CD8-positive, alpha-beta memory T cell (primary cell): ENCODE results near the gene PBX2. TPM values are rescaled to one million over a fixed set of nuclear protein-coding genes. Genes with fewer than 3 reads are reported as not detected.

ENCODE experiments used
- CTCF ChIA-PET: fragments of 350-600 bp; sonication (Branson Sonifier 250); formaldehyde crosslinking; loops from one replicate; lab custom pipeline; 2021; ENCODE audit warnings: antibody characterized with exemption; lab: Charles Lee
- POLR2A ChIA-PET: fragments of 350-600 bp; sonication (Branson Sonifier 250); formaldehyde crosslinking; loops from one replicate; lab custom pipeline; 2021; ENCODE audit warnings: antibody characterized with exemption; lab: Charles Lee
- DNase-seq, 5 donors: peaks; one replicate each; pipeline versions ENCODE4 v3.0.0 to v3.0.0-alpha.2; 2020 to 2022; ENCODE audit warnings: mixed read lengths in 1 of 5
- H3K27ac ChIP-seq: one replicate; pipeline ENCODE4 v1.7.0; 2013; ENCODE audit warnings: low read depth, mild to moderate bottlenecking, low read length, moderate library complexity
- H3K27me3 ChIP-seq: 2 replicates; pipeline ENCODE4 v1.7.0; 2013; ENCODE audit warnings: low read length, mild to moderate bottlenecking; ENCODE audit not compliant: insufficient read depth, poor library complexity, severe bottlenecking
- H3K36me3 ChIP-seq: 2 replicates; pipeline ENCODE4 v1.7.0; 2013; ENCODE audit warnings: mild to moderate bottlenecking, low read length, moderate library complexity; ENCODE audit not compliant: insufficient read depth
- H3K4me1 ChIP-seq: 2 replicates; pipeline ENCODE4 v1.7.0; 2013; ENCODE audit warnings: mild to moderate bottlenecking, low read length, moderate library complexity; ENCODE audit not compliant: insufficient read depth
- H3K4me3 ChIP-seq: 2 replicates; pipeline ENCODE4 v1.7.0; 2013; ENCODE audit warnings: mild to moderate bottlenecking, low read length
- H3K9me3 ChIP-seq: 2 replicates; pipeline ENCODE4 v1.7.0; 2013; ENCODE audit warnings: mild to moderate bottlenecking, low read length
- H3K27ac Mint-ChIP-seq, 8 donors: one replicate each; pipeline ENCODE4 v1.8.0; 2020 to 2021; ENCODE audit warnings: mixed read lengths in 8 of 8, mild to moderate bottlenecking in 6 of 8, inconsistent platforms in 3 of 8, moderate library complexity in 3 of 8
- H3K27me3 Mint-ChIP-seq, 2 donors: one replicate each; pipeline ENCODE4 v1.8.0; 2020 to 2021; ENCODE audit warnings: mixed read lengths in 2 of 2, mild to moderate bottlenecking in 1 of 2, moderate library complexity in 1 of 2
- H3K36me3 Mint-ChIP-seq, 3 donors: one replicate each; pipeline ENCODE4 v1.8.0; 2020 to 2021; ENCODE audit warnings: mixed read lengths in 3 of 3, inconsistent platforms in 1 of 3, mild to moderate bottlenecking in 1 of 3
- H3K4me1 Mint-ChIP-seq, 3 donors: one replicate each; pipeline ENCODE4 v1.8.0; 2020 to 2021; ENCODE audit warnings: mixed read lengths in 3 of 3, inconsistent platforms in 1 of 3, mild to moderate bottlenecking in 1 of 3
- H3K4me3 Mint-ChIP-seq, 7 donors: one replicate each; pipeline ENCODE4 v1.8.0; 2020 to 2021; ENCODE audit warnings: mixed read lengths in 7 of 7, mild to moderate bottlenecking in 6 of 7, moderate library complexity in 4 of 7, inconsistent platforms in 2 of 7
- H3K9me3 Mint-ChIP-seq, 5 donors: one replicate each; pipeline ENCODE4 v1.8.0; 2020 to 2022; ENCODE audit warnings: mixed read lengths in 5 of 5, mild to moderate bottlenecking in 3 of 5, moderate library complexity in 2 of 5, inconsistent platforms in 1 of 5
- polyA plus RNA-seq: library from polyadenylated mRNA; unstranded; fragments of 300-500 nt; fragmentation: Illumina TruSeq; gene quantifications from one replicate; pipeline ENCODE4 v1.2.3, GENCODE V29; 2021
- total RNA-seq, 2 experiments: library from RNA; stranded (reverse); gene quantifications; one replicate each; pipeline ENCODE4 v1.2.3, GENCODE V29; 2021

PBX2 gene
- total and polyA plus RNA-seq, 3 experiments from 2014 or later: 2.2 to 69.4 (median 63.5) TPM

- H3K9me3 Mint-ChIP-seq: no peaks in the 10 kb centered on the region
- Histone ChIP-seq H3K27me3 (no peaks in the 10 kb centered on the region), H3K36me3 (peaks cover 7% of the 10 kb centered on the region), H3K4me1 (peaks cover 51% of the 10 kb centered on the region), H3K4me3 (no peak overlapping the region), H3K9me3 (no peaks in the 10 kb centered on the region), H3K27ac (no peak overlapping the region)
- CTCF ChIA-PET: no interaction called here
- POLR2A ChIA-PET: no interaction called here
- peak overlapping the region; percentile 14 to 99 (median 80) for H3K4me3 Mint-ChIP-seq
- H3K4me1 Mint-ChIP-seq: peaks cover 52 to 71% (median 65%) of the 10 kb centered on the region in 3 donors
- no peaks in the 10 kb centered on the region for H3K27me3 Mint-ChIP-seq
- DNase-seq: no peak
- peaks cover 0 to 35% (median 14%) of the 10 kb centered on the region in 3 donors for H3K36me3 Mint-ChIP-seq
- peak overlapping the region in 6 of 8 donors; percentile 11 to 89 (median 36) for H3K27ac Mint-ChIP-seq
Observed at GRCh38 chr6:32174416-32174815, 15.6 kb downstream of the PBX2 start.

GRCh38 chr6:32173051-32173727 is 16.8 kb downstream of the PBX2 start:
- CTCF ChIA-PET: no interaction called here
- H3K27ac Mint-ChIP-seq: peak overlapping the region in 6 of 8 donors; percentile 11 to 75 (median 67)
- peak overlapping the region in 1 of 7 donors; percentile 8 for H3K4me3 Mint-ChIP-seq
- POLR2A ChIA-PET: no interaction called here
- peaks cover 16% of the 10 kb centered on the region for H3K36me3 ChIP-seq
- no peaks in the 10 kb centered on the region for H3K9me3 ChIP-seq
- H3K4me3 ChIP-seq: no peak overlapping the region
- DNase-seq: no peak
- no peaks in the 10 kb centered on the region for H3K27me3 ChIP-seq
- peaks cover 0 to 36% (median 12%) of the 10 kb centered on the region in 3 donors for H3K36me3 Mint-ChIP-seq
- H3K27me3 Mint-ChIP-seq: no peaks in the 10 kb centered on the region
- no peaks in the 10 kb centered on the region for H3K9me3 Mint-ChIP-seq
- H3K4me1 ChIP-seq: peaks cover 44% of the 10 kb centered on the region
- no peak overlapping the region for H3K27ac ChIP-seq
- H3K4me1 Mint-ChIP-seq: peaks cover 41 to 60% (median 53%) of the 10 kb centered on the region in 3 donors

DNA sequence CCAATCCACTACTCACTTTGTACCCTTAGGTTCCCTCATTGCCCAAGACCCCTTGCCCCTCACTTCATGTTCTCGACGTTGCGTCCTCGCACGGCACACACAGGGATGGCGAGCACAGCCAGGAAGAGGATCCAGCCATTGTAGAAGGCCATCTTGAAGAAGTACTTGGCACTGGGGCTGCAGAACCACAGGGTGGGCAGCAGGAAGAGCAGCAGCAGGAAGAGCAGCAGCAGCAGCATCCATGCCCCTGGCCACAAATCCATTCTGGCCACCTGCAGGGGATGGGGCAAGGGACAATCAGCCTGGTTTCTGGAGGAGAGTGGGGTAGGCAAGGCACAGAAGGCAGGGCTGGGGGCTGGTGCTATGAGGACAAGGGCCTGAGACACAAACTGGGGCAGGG is 18.8 kb downstream of the PBX2 start:
- peaks cover 28 to 43% (median 35%) of the 10 kb centered on the region in 3 donors for H3K4me1 Mint-ChIP-seq
- CTCF ChIA-PET: interaction anchor here (1.0 kb wide), 1 partner anchor 20 kb away, joined by 3 read pairs; the partner anchor contains the start of gene PRRT1
- H3K27ac Mint-ChIP-seq: peak overlapping the region in 1 of 8 donors; percentile 74
- H3K36me3 ChIP-seq: peaks cover 16% of the 10 kb centered on the region
- peaks cover 33% of the 10 kb centered on the region for H3K4me1 ChIP-seq
- no peaks in the 10 kb centered on the region for H3K9me3 ChIP-seq
- DNase-seq: no peak
- H3K4me3 Mint-ChIP-seq: peak overlapping the region in 2 of 7 donors; percentile 26 to 64
- H3K27me3 Mint-ChIP-seq: no peaks in the 10 kb centered on the region
- POLR2A ChIA-PET: no interaction called here
- peaks cover 0 to 52% (median 15%) of the 10 kb centered on the region in 3 donors for H3K36me3 Mint-ChIP-seq
- no peaks in the 10 kb centered on the region for H3K9me3 Mint-ChIP-seq
- no peak overlapping the region for H3K27ac ChIP-seq
- H3K27me3 ChIP-seq: no peaks in the 10 kb centered on the region
- H3K4me3 ChIP-seq: no peak overlapping the region

- Mint-ChIP-seq H3K4me1 (peaks cover 22 to 37% (median 29%) of the 10 kb centered on the region in 3 donors), H3K27me3 (no peaks in the 10 kb centered on the region), H3K36me3 (peaks cover 0 to 57% (median 14%) of the 10 kb centered on the region in 3 donors), H3K9me3 (no peaks in the 10 kb centered on the region), H3K27ac (no peak overlapping the region), H3K4me3 (no peak overlapping the region)
- Histone ChIP-seq H3K4me1 (peaks cover 28% of the 10 kb centered on the region), H3K4me3 (no peak overlapping the region), H3K27me3 (no peaks in the 10 kb centered on the region), H3K9me3 (no peaks in the 10 kb centered on the region), H3K27ac (no peak overlapping the region), H3K36me3 (peaks cover 16% of the 10 kb centered on the region)
- no peak for DNase-seq
- POLR2A ChIA-PET: no interaction called here
- CTCF ChIA-PET: interaction anchor here (1.0 kb wide), 2 partner anchors 16 to 19 kb away, joined by 3 read pairs; partner anchors contain the start of gene PRRT1
Observed at GRCh38 chr6:32170294-32170693, 19.7 kb downstream of the PBX2 start.

DNA sequence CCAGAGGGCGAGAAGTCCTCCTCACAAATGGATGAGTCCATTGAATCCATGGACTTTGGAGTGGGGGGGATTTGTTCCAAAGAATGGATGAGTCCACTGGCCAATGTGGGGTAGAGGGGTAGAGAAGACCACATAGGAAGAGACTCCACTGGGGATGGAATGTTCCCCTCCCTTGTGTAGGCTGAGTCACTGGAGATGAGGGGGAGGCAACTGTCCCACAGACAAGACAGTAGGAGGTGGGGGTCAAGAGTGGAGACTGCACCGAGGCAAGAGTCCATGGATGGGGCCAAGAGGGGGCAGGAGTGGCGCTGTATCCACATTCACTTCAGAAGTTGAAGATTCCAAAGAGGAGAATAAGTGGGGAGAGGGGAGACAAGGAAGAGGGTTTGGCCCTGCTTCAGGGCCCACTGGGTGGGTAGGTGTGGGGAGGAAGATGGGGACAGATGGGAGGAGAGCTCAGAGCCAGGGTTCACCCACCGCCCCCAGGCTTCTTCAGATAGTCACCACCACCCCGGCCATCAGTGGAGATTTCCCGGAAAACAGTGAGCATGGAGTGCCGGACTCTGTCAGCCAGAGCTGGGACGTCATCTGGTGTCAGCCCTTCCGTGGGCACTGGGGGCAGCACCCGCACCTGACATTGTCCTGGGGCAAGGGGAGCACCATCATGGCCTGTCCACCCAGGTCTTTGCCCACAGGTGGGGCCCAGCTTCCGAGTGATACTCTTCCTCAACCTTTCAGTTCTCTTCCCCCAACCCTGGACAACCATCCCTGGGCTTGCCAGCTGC is 21.0 kb downstream of the PBX2 start:
- Histone ChIP-seq H3K27ac (peak overlapping the region; percentile 62), H3K9me3 (no peaks in the 10 kb centered on the region), H3K36me3 (peaks cover 16% of the 10 kb centered on the region), H3K27me3 (no peaks in the 10 kb centered on the region), H3K4me3 (no peak overlapping the region), H3K4me1 (peaks cover 15% of the 10 kb centered on the region)
- Mint-ChIP-seq H3K9me3 (no peaks in the 10 kb centered on the region), H3K27ac (peak overlapping the region in 1 of 8 donors; percentile 57), H3K36me3 (peaks cover 0 to 59% (median 14%) of the 10 kb centered on the region in 3 donors), H3K27me3 (no peaks in the 10 kb centered on the region), H3K4me3 (no peak overlapping the region), H3K4me1 (peaks cover 10 to 24% (median 21%) of the 10 kb centered on the region in 3 donors)
- no peak for DNase-seq
- ChIA-PET CTCF (no interaction called here), POLR2A (interaction anchor here (0.5 kb wide), 1 partner anchor 195 kb away, joined by 3 read pairs; no protein-coding TSS in a partner anchor)

DNA sequence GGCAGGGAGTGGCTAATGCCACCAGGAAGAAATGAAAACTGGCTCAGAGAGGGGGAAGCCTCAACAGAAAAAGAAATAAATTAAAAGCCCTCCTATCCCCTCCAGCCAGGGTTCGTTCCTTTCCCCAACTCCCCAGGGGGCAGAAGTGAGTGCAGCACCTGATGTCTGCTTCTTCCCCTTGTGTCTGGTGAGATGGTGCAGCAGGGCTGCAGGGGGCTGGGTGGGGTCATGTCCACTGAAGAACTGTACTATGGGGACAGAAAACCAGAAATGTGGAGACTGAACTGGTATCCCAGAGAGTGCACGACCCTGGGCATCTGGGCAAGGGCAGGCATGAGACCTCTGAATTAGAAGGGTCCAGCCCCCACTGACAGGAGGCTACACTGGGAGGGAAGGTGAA is 21.7 kb downstream of the PBX2 start:
- Mint-ChIP-seq H3K27ac (peak overlapping the region in 1 of 8 donors; percentile 75), H3K4me1 (peaks cover 6 to 17% (median 15%) of the 10 kb centered on the region in 3 donors), H3K4me3 (no peak overlapping the region), H3K27me3 (no peaks in the 10 kb centered on the region), H3K9me3 (no peaks in the 10 kb centered on the region), H3K36me3 (peaks cover 0 to 59% (median 14%) of the 10 kb centered on the region in 3 donors)
- Histone ChIP-seq H3K27me3 (no peaks in the 10 kb centered on the region), H3K4me3 (no peak overlapping the region), H3K9me3 (no peaks in the 10 kb centered on the region), H3K4me1 (peaks cover 9% of the 10 kb centered on the region), H3K27ac (peak overlapping the region; percentile 62), H3K36me3 (peaks cover 16% of the 10 kb centered on the region)
- ChIA-PET POLR2A (no interaction called here), CTCF (no interaction called here)
- DNase-seq: no peak

DNA sequence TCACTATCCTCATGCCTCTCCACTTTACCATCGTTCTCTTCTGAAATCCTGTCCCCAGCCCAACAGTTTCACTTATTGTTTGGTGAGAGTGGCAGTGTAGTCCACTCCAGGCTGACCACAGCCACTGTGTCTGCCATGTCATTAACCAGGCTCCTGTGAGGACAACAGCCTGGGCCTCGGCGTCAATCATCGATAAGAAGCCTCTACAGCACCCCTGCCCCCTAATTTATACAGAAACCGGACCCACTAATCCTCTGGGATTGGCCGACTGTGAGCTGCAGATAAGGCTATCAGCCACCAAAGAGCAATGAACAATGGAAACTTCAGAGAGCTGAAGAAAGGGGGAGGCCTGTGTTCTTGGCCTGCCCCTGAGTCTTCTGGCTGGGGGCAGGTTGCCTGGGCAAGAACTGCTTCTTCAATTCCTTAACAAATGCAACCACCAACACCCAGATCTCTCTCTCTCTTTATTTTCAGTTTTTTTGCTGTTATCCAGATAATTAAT is 22.2 kb downstream of the PBX2 start:
- Mint-ChIP-seq H3K27ac (peak overlapping the region in 1 of 8 donors; percentile 64), H3K4me1 (peaks cover 4 to 12% (median 9%) of the 10 kb centered on the region in 3 donors), H3K4me3 (no peak overlapping the region), H3K36me3 (peaks cover 0 to 63% (median 14%) of the 10 kb centered on the region in 3 donors), H3K9me3 (no peaks in the 10 kb centered on the region), H3K27me3 (no peaks in the 10 kb centered on the region)
- Histone ChIP-seq H3K27ac (peak overlapping the region; percentile 62), H3K27me3 (no peaks in the 10 kb centered on the region), H3K36me3 (peaks cover 16% of the 10 kb centered on the region), H3K9me3 (no peaks in the 10 kb centered on the region), H3K4me3 (no peak overlapping the region), H3K4me1 (peaks cover 5% of the 10 kb centered on the region)
- CTCF ChIA-PET: no interaction called here
- POLR2A ChIA-PET: no interaction called here
- no peak for DNase-seq
